CD4-positive, alpha-beta T cell treated with Interleukin-17A for 1 hour (primary cell): ENCODE measurements around the gene MTFR2.

ENCODE experiments used
- DNase-seq: peaks from one replicate; pipeline ENCODE4 v3.0.0-alpha.2; 2020

Gene MTFR2

GRCh38 chr6:136181512-136181833 is 68.6 kb downstream of the MTFR2 start:
- no peak for DNase-seq
